ENCODE data around the gene SMIM44. TPM values are rescaled to one million over a fixed set of nuclear protein-coding genes. Genes with fewer than 3 reads are reported as not detected.

Gene SMIM44
- total RNA-seq, 2 donors from 2014 or later: not detected

GRCh38 chr19:3523361-3524077 is 40.3 kb upstream of the SMIM44 start:
- no peak overlapping the region for H3K27ac Mint-ChIP-seq
- H3K4me1 Mint-ChIP-seq (ENCODE audit: low read depth): peaks cover 6% of the 10 kb centered on the region
- ATAC-seq (replicated peaks in 1 of 2) (no peak), DNase-seq (no peak)
- no peaks in the 10 kb centered on the region for H3K9me3 Mint-ChIP-seq
- H3K27me3 Mint-ChIP-seq (ENCODE audit: low read depth): no peaks in the 10 kb centered on the region
- no peak overlapping the region for H3K4me3 Mint-ChIP-seq
- peaks cover 0 to 2% of the 10 kb centered on the region in 2 donors for H3K36me3 Mint-ChIP-seq (ENCODE audit: insufficient read depth in 2 of 2)

- Mint-ChIP-seq H3K27me3 (ENCODE audit: low read depth) (no peaks in the 10 kb centered on the region), H3K4me3 (no peak overlapping the region), H3K27ac (no peak overlapping the region), H3K9me3 (no peaks in the 10 kb centered on the region), H3K36me3 (ENCODE audit: insufficient read depth in 2 of 2) (peaks cover 0 to 2% of the 10 kb centered on the region in 2 donors), H3K4me1 (ENCODE audit: low read depth) (peaks cover 6% of the 10 kb centered on the region)
- ATAC-seq (replicated peaks in 1 of 2): no peak
- no peak for DNase-seq
Measured at GRCh38 chr19:3522421-3523360, 39.5 kb upstream of the SMIM44 start.

GRCh38 chr19:3521104-3521445 is 37.8 kb upstream of the SMIM44 start:
- Mint-ChIP-seq H3K9me3 (no peaks in the 10 kb centered on the region), H3K4me3 (no peak overlapping the region), H3K36me3 (ENCODE audit: insufficient read depth in 2 of 2) (peaks cover 0 to 2% of the 10 kb centered on the region in 2 donors), H3K4me1 (ENCODE audit: low read depth) (peaks cover 16% of the 10 kb centered on the region), H3K27me3 (ENCODE audit: low read depth) (no peaks in the 10 kb centered on the region), H3K27ac (no peak overlapping the region)
- DNase-seq: no peak
- no peak for ATAC-seq (replicated peaks in 1 of 2)

- ATAC-seq (replicated peaks in 1 of 2) (no peak), DNase-seq (no peak)
- no peak overlapping the region for H3K27ac Mint-ChIP-seq
- H3K36me3 Mint-ChIP-seq (ENCODE audit: insufficient read depth in 2 of 2): peaks cover 0 to 2% of the 10 kb centered on the region in 2 donors
- H3K9me3 Mint-ChIP-seq: no peaks in the 10 kb centered on the region
- H3K4me3 Mint-ChIP-seq: no peak overlapping the region
- peaks cover 20% of the 10 kb centered on the region for H3K4me1 Mint-ChIP-seq (ENCODE audit: low read depth)
- H3K27me3 Mint-ChIP-seq (ENCODE audit: low read depth): no peaks in the 10 kb centered on the region
Measured at GRCh38 chr19:3520166-3521103, 37.2 kb upstream of the SMIM44 start.

- H3K27me3 Mint-ChIP-seq (ENCODE audit: low read depth): no peaks in the 10 kb centered on the region
- peaks cover 26% of the 10 kb centered on the region for H3K4me1 Mint-ChIP-seq (ENCODE audit: low read depth)
- no peaks in the 10 kb centered on the region for H3K9me3 Mint-ChIP-seq
- peaks cover 0 to 2% of the 10 kb centered on the region in 2 donors for H3K36me3 Mint-ChIP-seq (ENCODE audit: insufficient read depth in 2 of 2)
- H3K4me3 Mint-ChIP-seq: no peak overlapping the region
- ATAC-seq (replicated peaks in 1 of 2) (no peak), DNase-seq (no peak)
- H3K27ac Mint-ChIP-seq: no peak overlapping the region
Measured at GRCh38 chr19:3519126-3519525, 35.9 kb upstream of the SMIM44 start.

GRCh38 chr19:3518659-3519058 is 35.4 kb upstream of the SMIM44 start:
- ATAC-seq (replicated peaks in 1 of 2) (no peak), DNase-seq (no peak)
- Mint-ChIP-seq H3K27ac (no peak overlapping the region), H3K36me3 (ENCODE audit: insufficient read depth in 2 of 2) (peaks cover 0 to 2% of the 10 kb centered on the region in 2 donors), H3K4me3 (no peak overlapping the region), H3K9me3 (no peaks in the 10 kb centered on the region), H3K27me3 (ENCODE audit: low read depth) (no peaks in the 10 kb centered on the region), H3K4me1 (ENCODE audit: low read depth) (peaks cover 28% of the 10 kb centered on the region)

GRCh38 chr19:3518255-3518654 is 35.0 kb upstream of the SMIM44 start:
- ATAC-seq (replicated peaks in 1 of 2) (no peak), DNase-seq (no peak)
- no peak overlapping the region for H3K4me3 Mint-ChIP-seq
- H3K36me3 Mint-ChIP-seq (ENCODE audit: insufficient read depth in 2 of 2): peaks cover 0 to 2% of the 10 kb centered on the region in 2 donors
- H3K27me3 Mint-ChIP-seq (ENCODE audit: low read depth): no peaks in the 10 kb centered on the region
- H3K9me3 Mint-ChIP-seq: no peaks in the 10 kb centered on the region
- H3K4me1 Mint-ChIP-seq (ENCODE audit: low read depth): peaks cover 30% of the 10 kb centered on the region
- no peak overlapping the region for H3K27ac Mint-ChIP-seq

- H3K27me3 Mint-ChIP-seq (ENCODE audit: low read depth): no peaks in the 10 kb centered on the region
- ATAC-seq (replicated peaks in 1 of 2) (no peak), DNase-seq (no peak)
- H3K9me3 Mint-ChIP-seq: no peaks in the 10 kb centered on the region
- H3K4me1 Mint-ChIP-seq (ENCODE audit: low read depth): peaks cover 30% of the 10 kb centered on the region
- H3K4me3 Mint-ChIP-seq: no peak overlapping the region
- H3K36me3 Mint-ChIP-seq (ENCODE audit: insufficient read depth in 2 of 2): peaks cover 0 to 2% of the 10 kb centered on the region in 2 donors
- H3K27ac Mint-ChIP-seq: no peak overlapping the region
Measured at GRCh38 chr19:3517638-3518037, 34.4 kb upstream of the SMIM44 start.

GRCh38 chr19:3516675-3517207 is 33.5 kb upstream of the SMIM44 start:
- peaks cover 30% of the 10 kb centered on the region for H3K4me1 Mint-ChIP-seq (ENCODE audit: low read depth)
- no peaks in the 10 kb centered on the region for H3K36me3 Mint-ChIP-seq (ENCODE audit: insufficient read depth in 2 of 2)
- DNase-seq: peak in 1 of 2 donors; percentile 29
- ATAC-seq (replicated peaks in 1 of 2): peak; percentile 36 to 41
- no peak overlapping the region for H3K4me3 Mint-ChIP-seq
- H3K27me3 Mint-ChIP-seq (ENCODE audit: low read depth): no peaks in the 10 kb centered on the region
- no peaks in the 10 kb centered on the region for H3K9me3 Mint-ChIP-seq
- H3K27ac Mint-ChIP-seq: no peak overlapping the region

- Mint-ChIP-seq H3K4me1 (ENCODE audit: low read depth) (peaks cover 26% of the 10 kb centered on the region), H3K9me3 (no peaks in the 10 kb centered on the region), H3K27ac (no peak overlapping the region), H3K4me3 (no peak overlapping the region), H3K27me3 (ENCODE audit: low read depth) (no peaks in the 10 kb centered on the region), H3K36me3 (ENCODE audit: insufficient read depth in 2 of 2) (no peaks in the 10 kb centered on the region)
- ATAC-seq (replicated peaks in 1 of 2): no peak
- no peak for DNase-seq
Measured at GRCh38 chr19:3515891-3516422, 32.7 kb upstream of the SMIM44 start.

GRCh38 chr19:3514930-3515329 is 31.7 kb upstream of the SMIM44 start:
- no peak overlapping the region for H3K27ac Mint-ChIP-seq
- H3K9me3 Mint-ChIP-seq: no peaks in the 10 kb centered on the region
- peaks cover 27% of the 10 kb centered on the region for H3K4me1 Mint-ChIP-seq (ENCODE audit: low read depth)
- H3K4me3 Mint-ChIP-seq: no peak overlapping the region
- ATAC-seq (replicated peaks in 1 of 2) (no peak), DNase-seq (no peak)
- H3K27me3 Mint-ChIP-seq (ENCODE audit: low read depth): no peaks in the 10 kb centered on the region
- H3K36me3 Mint-ChIP-seq (ENCODE audit: insufficient read depth in 2 of 2): no peaks in the 10 kb centered on the region

Data from activated T-cell treated with anti-CD3 and anti-CD28 coated beads, Interleukin-2, amount 50 U/mL, for 72 hours (primary cell).